HepG2 (cell line): ENCODE data around the gene PFKFB2. TPM values are rescaled to one million over a fixed set of nuclear protein-coding genes. Genes with fewer than 3 reads are reported as not detected.

ENCODE experiments used
- ADNP ChIP-seq: sonication (generic); formaldehyde crosslinking; IDR thresholded peaks from 2 replicates; pipeline ENCODE4 v1.4.0; 2020; ENCODE audit warnings: missing genetic modification reagents
- AHDC1 ChIP-seq: sonication (generic); formaldehyde crosslinking; IDR thresholded peaks from 2 replicates; pipeline ENCODE4 v1.5.1; 2020; ENCODE audit warnings: mild to moderate bottlenecking, missing genetic modification reagents, borderline replicate concordance
- BRF2 ChIP-seq: sonication (generic); formaldehyde crosslinking; IDR thresholded peaks from 2 replicates; pipeline ENCODE4 v1.8.1; 2022; ENCODE audit warnings: mild to moderate bottlenecking, missing genetic modification reagents
- CAMTA2 ChIP-seq: sonication (generic); formaldehyde crosslinking; IDR thresholded peaks from 2 replicates; pipeline ENCODE4 v1.4.0; 2020; ENCODE audit warnings: mild to moderate bottlenecking, missing genetic modification reagents, borderline replicate concordance
- CREB1 ChIP-seq, 2 experiments: fragments of 450-650 bp in 1 of 2; IDR thresholded peaks; 2 replicates each; pipeline ENCODE4 v1.6.1; 2016 to 2017; ENCODE audit warnings: control low read depth in 1 of 2, mild to moderate bottlenecking in 1 of 2, missing compliant biosample characterization in 1 of 2, missing genetic modification characterization in 1 of 2
- DNMT1 ChIP-seq: sonication (generic); formaldehyde crosslinking; IDR thresholded peaks from 2 replicates; pipeline ENCODE4 v1.5.1; 2020; ENCODE audit warnings: mild to moderate bottlenecking, missing genetic modification reagents
- E2F5 ChIP-seq: sonication (generic); formaldehyde crosslinking; conservative IDR thresholded peaks from 2 replicates; pipeline ENCODE4 v1.4.0; 2020; ENCODE audit warnings: missing genetic modification reagents
- ERF ChIP-seq: IDR thresholded peaks from 2 replicates; pipeline ENCODE4 v1.6.1; 2018; ENCODE audit warnings: missing biosample characterization, missing genetic modification reagents
- ESRRA ChIP-seq: sonication (generic); formaldehyde crosslinking; IDR thresholded peaks from 2 replicates; pipeline ENCODE4 v1.5.1; 2020; ENCODE audit warnings: mild to moderate bottlenecking, low read depth, missing genetic modification reagents
- FOSL1 ChIP-seq: sonication (generic); formaldehyde crosslinking; IDR thresholded peaks from 2 replicates; pipeline ENCODE4 v1.9.0; 2021; ENCODE audit warnings: missing genetic modification reagents, borderline replicate concordance
- GPBP1L1 ChIP-seq: sonication (generic); formaldehyde crosslinking; IDR thresholded peaks from 2 replicates; pipeline ENCODE4 v1.5.0; 2020; ENCODE audit warnings: mild to moderate bottlenecking, missing genetic modification reagents
- KLF6 ChIP-seq: IDR thresholded peaks from 2 replicates; pipeline ENCODE4 v1.8.0; 2016; ENCODE audit warnings: missing biosample characterization, missing genetic modification reagents
- MEF2D ChIP-seq: sonication (generic); formaldehyde crosslinking; IDR thresholded peaks from 2 replicates; pipeline ENCODE4 v1.5.1; 2020; ENCODE audit warnings: mild to moderate bottlenecking, missing genetic modification reagents
- MIER2 ChIP-seq: IDR thresholded peaks from 2 replicates; pipeline ENCODE4 v1.6.1; 2016; ENCODE audit warnings: missing biosample characterization, missing genetic modification reagents
- MYC ChIP-seq: sonication (generic); formaldehyde crosslinking; IDR thresholded peaks from 2 replicates; pipeline ENCODE4 v1.9.0; 2021; ENCODE audit warnings: missing genetic modification reagents, borderline replicate concordance
- TBX3 ChIP-seq: fragments of 450-650 bp; IDR thresholded peaks from 2 replicates; pipeline ENCODE4 v1.6.1; 2017; ENCODE audit warnings: antibody characterized with exemption, mild to moderate bottlenecking, inconsistent platforms, borderline replicate concordance
- TEAD3 ChIP-seq: optimal IDR thresholded peaks from 2 replicates; pipeline ENCODE3; 2016; ENCODE audit warnings: borderline replicate concordance
- ZFP1 ChIP-seq: IDR thresholded peaks from 2 replicates; pipeline ENCODE4 v1.6.1; 2016
- ZNF225 ChIP-seq: sonication (generic); formaldehyde crosslinking; IDR thresholded peaks from 2 replicates; pipeline ENCODE4 v1.4.0; 2020; ENCODE audit warnings: mild to moderate bottlenecking, missing genetic modification reagents
- ZNF3 ChIP-seq: IDR thresholded peaks from 2 replicates; pipeline ENCODE4 v1.7.0; 2017; ENCODE audit warnings: inconsistent platforms
- ZSCAN9 ChIP-seq: IDR thresholded peaks from 2 replicates; pipeline ENCODE4 v1.6.1; 2016; ENCODE audit warnings: borderline replicate concordance
- polyA plus RNA-seq, 8 experiments: library from polyadenylated mRNA; depleted of rRNA in 3 of 8; stranded (reverse) in 7 of 8; unstranded in 1 of 8; fragments of >200 nt; fragmentation: Illumina TruSeq in 4 of 8; extraction: Trizol in 4 of 8; gene quantifications; 2 replicates each; pipeline versions ENCODE4 v1.2.1 to v1.2.3, GENCODE V29; 2011 to 2016; ENCODE audit warnings: low read depth in 4 of 8, missing spikeins in 1 of 8, mixed read lengths in 1 of 8; ENCODE audit not compliant: insufficient read depth in 1 of 8
- total RNA-seq, 5 experiments: library from RNA; depleted of rRNA; stranded (reverse); fragments of >200 nt; fragmentation: Illumina TruSeq; extraction: Trizol; gene quantifications; 2 replicates each; pipeline ENCODE4 v1.2.3, GENCODE V29; 2016; ENCODE audit warnings: low read depth in 1 of 5

PFKFB2 gene
- total and polyA plus RNA-seq, 2 of the 13 experiments (the other 11 are each of a cell fraction or from before 2014, with no cell fraction given), result 4.6 to 10.6 TPM

GRCh38 chr1:207088701-207089626 is 35.9 kb downstream of the PFKFB2 start, which contains the start of gene C4BPB (continued):
- TF ChIP-seq FOSL1 (CRISPR knock-in tag) (no peak; the same call in 1 of the 2 replicates), ZSCAN9 (CRISPR knock-in tag) (peak; percentile 81; the same call in 1 of the 2 replicates), MYC (CRISPR knock-in tag) (0 out of 2 replicates have a peak, but pooled peaks have one; percentile 50), DNMT1 (CRISPR knock-in tag) (no peak), MIER2 (CRISPR knock-in tag) (0 out of 2 replicates have a peak, but pooled peaks have one; percentile 28), E2F5 (CRISPR knock-in tag) (no peak), TEAD3 (peak; percentile 43), BRF2 (no peak), KLF6 (CRISPR knock-in tag) (peak; percentile 58; the same call in 1 of the 2 replicates), ADNP (CRISPR knock-in tag) (no peak), ERF (CRISPR knock-in tag) (peak; percentile 90; the same call in 1 of the 2 replicates), GPBP1L1 (no peak), TBX3 (0 out of 2 replicates have a peak, but pooled peaks have one; percentile 42), CAMTA2 (CRISPR knock-in tag) (no peak), ZFP1 (0 out of 2 replicates have a peak, but pooled peaks have one; percentile 67), ZNF225 (CRISPR knock-in tag) (no peak), CREB1 (IDR thresholded peaks at IDR 0.05) (no peak), CREB1 (CRISPR knock-in tag; IDR thresholded peaks at IDR 0.05) (peak; percentile 69), AHDC1 (CRISPR knock-in tag) (peak; percentile 96), MEF2D (CRISPR knock-in tag) (peak; percentile 87), ZNF3 (CRISPR knock-in tag) (no peak), ESRRA (CRISPR knock-in tag) (0 out of 2 replicates have a peak, but pooled peaks have one; percentile 57)
